Breast epithelium (tissue), 3 donors: ENCODE measurements around the gene ENOSF1.
"Not testable (repeated sequence)": the region's sequence is repeated elsewhere in the genome, so short reads cannot be mapped to it uniquely, and the experiment has no call there.

Experiments used
- POLR2A ChIP-seq: fragments of 450-650 bp; IDR thresholded peaks from one replicate; pipeline ENCODE4 v1.6.1; 2016; ENCODE audit warnings: antibody characterized with exemption, mild to moderate bottlenecking, moderate library complexity
- TF ChIP-seq, protein P1 (sequence below), 3 donors: fragments of 450-650 bp; IDR thresholded peaks; one replicate each; pipeline ENCODE4 v1.5.1; 2016 to 2017; ENCODE audit warnings: antibody characterized with exemption in 3 of 3, mild to moderate bottlenecking in 3 of 3, moderate library complexity in 3 of 3

DNA sequence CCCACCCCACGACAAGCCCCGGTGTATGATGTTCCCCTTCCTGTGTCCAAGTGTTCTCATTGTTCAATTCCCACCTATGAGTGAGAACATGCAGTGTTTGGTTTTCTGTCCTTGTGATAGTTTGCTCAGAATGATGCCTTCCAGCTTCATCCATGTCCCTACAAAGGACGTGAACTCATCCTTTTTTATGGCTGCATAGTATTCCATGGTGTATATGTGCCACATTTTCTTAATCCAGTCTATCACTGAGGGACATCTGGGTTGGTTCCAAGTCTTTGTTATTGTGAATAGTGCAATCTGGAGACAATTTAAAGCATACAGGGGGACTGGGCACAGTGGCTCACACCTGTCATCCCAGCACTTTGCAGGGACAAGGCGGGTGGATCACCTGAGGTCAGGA lies 47.4 kb upstream of the ENOSF1 start:
- TF ChIP-seq POLR2A: not testable (repeated sequence)
- TF ChIP-seq, protein P1, sequence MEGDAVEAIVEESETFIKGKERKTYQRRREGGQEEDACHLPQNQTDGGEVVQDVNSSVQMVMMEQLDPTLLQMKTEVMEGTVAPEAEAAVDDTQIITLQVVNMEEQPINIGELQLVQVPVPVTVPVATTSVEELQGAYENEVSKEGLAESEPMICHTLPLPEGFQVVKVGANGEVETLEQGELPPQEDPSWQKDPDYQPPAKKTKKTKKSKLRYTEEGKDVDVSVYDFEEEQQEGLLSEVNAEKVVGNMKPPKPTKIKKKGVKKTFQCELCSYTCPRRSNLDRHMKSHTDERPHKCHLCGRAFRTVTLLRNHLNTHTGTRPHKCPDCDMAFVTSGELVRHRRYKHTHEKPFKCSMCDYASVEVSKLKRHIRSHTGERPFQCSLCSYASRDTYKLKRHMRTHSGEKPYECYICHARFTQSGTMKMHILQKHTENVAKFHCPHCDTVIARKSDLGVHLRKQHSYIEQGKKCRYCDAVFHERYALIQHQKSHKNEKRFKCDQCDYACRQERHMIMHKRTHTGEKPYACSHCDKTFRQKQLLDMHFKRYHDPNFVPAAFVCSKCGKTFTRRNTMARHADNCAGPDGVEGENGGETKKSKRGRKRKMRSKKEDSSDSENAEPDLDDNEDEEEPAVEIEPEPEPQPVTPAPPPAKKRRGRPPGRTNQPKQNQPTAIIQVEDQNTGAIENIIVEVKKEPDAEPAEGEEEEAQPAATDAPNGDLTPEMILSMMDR (IDR thresholded peaks at IDR 0.05): not testable (repeated sequence)
